H9 (cell line): ENCODE results near the gene TTC9B. TPM values are rescaled to one million over a fixed set of nuclear protein-coding genes. Genes with fewer than 3 reads are reported as not detected.
A peak's percentile ranks its signal among the peaks of the same experiment; 100 is the strongest.

Experiments used
- DNase-seq: peaks from one replicate; pipeline ENCODE4 v3.0.0-alpha.2; 2017
- H2AFZ ChIP-seq: one replicate; pipeline ENCODE4 v1.6.1; 2013; ENCODE audit warnings: mild to moderate bottlenecking, low read length, control low read depth, moderate library complexity
- H2AK5ac ChIP-seq: 2 replicates; pipeline ENCODE4 v1.6.1; 2013; ENCODE audit warnings: low read length, control low read depth, mixed read lengths; ENCODE audit not compliant: insufficient read length
- H2BK120ac ChIP-seq: one replicate; pipeline ENCODE4 v1.6.1; 2013; ENCODE audit warnings: low read depth, mild to moderate bottlenecking, low read length, control low read depth, inconsistent platforms; ENCODE audit not compliant: poor library complexity, severe bottlenecking
- H2BK12ac ChIP-seq: 2 replicates; pipeline ENCODE4 v1.6.1; 2013; ENCODE audit warnings: low read length, control low read depth, mixed read lengths, low read depth; ENCODE audit not compliant: insufficient read length
- H2BK15ac ChIP-seq: 2 replicates; pipeline ENCODE4 v1.6.1; 2013; ENCODE audit warnings: low read depth, low read length, control low read depth
- H2BK20ac ChIP-seq: one replicate; pipeline ENCODE4 v1.6.1; 2013; ENCODE audit warnings: low read depth, mild to moderate bottlenecking, low read length, control low read depth, inconsistent platforms; ENCODE audit not compliant: poor library complexity, severe bottlenecking
- H2BK5ac ChIP-seq: 2 replicates; pipeline ENCODE4 v1.6.1; 2013; ENCODE audit warnings: low read length, control low read depth, mixed read lengths; ENCODE audit not compliant: insufficient read length
- H3K14ac ChIP-seq: 2 replicates; pipeline ENCODE4 v1.6.1; 2013; ENCODE audit warnings: low read length, control low read depth; ENCODE audit not compliant: insufficient read depth
- H3K18ac ChIP-seq: 2 replicates; pipeline ENCODE4 v1.6.1; 2013; ENCODE audit warnings: low read depth, mild to moderate bottlenecking, mixed read lengths, low read length, control low read depth; ENCODE audit not compliant: insufficient read length
- H3K23ac ChIP-seq: 2 replicates; pipeline ENCODE4 v1.6.1; 2013; ENCODE audit warnings: low read length, control low read depth, mixed read lengths, low read depth; ENCODE audit not compliant: insufficient read length
- H3K23me2 ChIP-seq: 2 replicates; pipeline ENCODE4 v1.6.1; 2013; ENCODE audit warnings: low read depth, mild to moderate bottlenecking, mixed read lengths, low read length, control low read depth; ENCODE audit not compliant: insufficient read length, poor library complexity, severe bottlenecking
- H3K27ac ChIP-seq: 2 replicates; pipeline ENCODE4 v1.5.1; 2013; ENCODE audit warnings: low read length, control low read depth, mixed read lengths, low read depth; ENCODE audit not compliant: insufficient read length
- H3K27me3 ChIP-seq: 2 replicates; pipeline ENCODE4 v1.6.1; 2013; ENCODE audit warnings: low read length, control low read depth, inconsistent platforms; ENCODE audit not compliant: insufficient read depth
- H3K4ac ChIP-seq: 2 replicates; pipeline ENCODE4 v1.6.1; 2013; ENCODE audit warnings: low read depth, mild to moderate bottlenecking, control low read depth, inconsistent platforms, low read length, moderate library complexity
- H3K4me1 ChIP-seq: 2 replicates; pipeline ENCODE4 v1.6.1; 2013; ENCODE audit warnings: low read length, control low read depth, inconsistent platforms; ENCODE audit not compliant: insufficient read depth
- H3K4me2 ChIP-seq: 2 replicates; pipeline ENCODE4 v1.6.1; 2013; ENCODE audit warnings: low read length, control low read depth, mixed read lengths; ENCODE audit not compliant: insufficient read length, insufficient read depth
- H3K56ac ChIP-seq: 2 replicates; pipeline ENCODE4 v1.6.1; 2013; ENCODE audit warnings: low read depth, mild to moderate bottlenecking, mixed read lengths, low read length, control low read depth; ENCODE audit not compliant: insufficient read length
- H3K79me1 ChIP-seq: 2 replicates; pipeline ENCODE4 v1.6.1; 2013; ENCODE audit warnings: low read depth, mild to moderate bottlenecking, moderate library complexity, low read length, control low read depth, inconsistent platforms; ENCODE audit not compliant: insufficient read depth, poor library complexity, severe bottlenecking
- H3K79me2 ChIP-seq: 2 replicates; pipeline ENCODE4 v1.6.1; 2013; ENCODE audit warnings: low read length, control low read depth, inconsistent platforms; ENCODE audit not compliant: insufficient read depth
- H3K9ac ChIP-seq: 2 replicates; pipeline ENCODE4 v1.6.1; 2013; ENCODE audit warnings: low read length, control low read depth, mixed read lengths; ENCODE audit not compliant: insufficient read length; ENCODE audit errors: extremely low read depth
- H3K9me3 ChIP-seq: one replicate; pipeline ENCODE4 v1.6.1; 2013; ENCODE audit warnings: low read depth, low read length, inconsistent platforms; ENCODE audit not compliant: control insufficient read depth
- H3T11ph ChIP-seq: one replicate; pipeline ENCODE4 v1.6.1; 2013; ENCODE audit warnings: mild to moderate bottlenecking, low read length, control low read depth, inconsistent platforms
- H4K20me1 ChIP-seq: one replicate; pipeline ENCODE4 v1.6.1; 2013; ENCODE audit not compliant: control insufficient read depth, insufficient read length, insufficient read depth
- H4K5ac ChIP-seq: 2 replicates; pipeline ENCODE4 v1.6.1; 2013; ENCODE audit warnings: low read depth, mild to moderate bottlenecking, mixed read lengths, low read length, control low read depth; ENCODE audit not compliant: insufficient read length
- H4K8ac ChIP-seq: replicated peaks from 2 replicates; pipeline ENCODE4 v1.6.1; 2013; ENCODE audit warnings: low read length, control low read depth, mixed read lengths, low read depth; ENCODE audit not compliant: insufficient read length
- H4K91ac ChIP-seq: 2 replicates; pipeline ENCODE4 v1.6.1; 2013; ENCODE audit warnings: low read depth, mild to moderate bottlenecking, moderate library complexity, mixed read lengths, low read length, control low read depth; ENCODE audit not compliant: insufficient read length
- H3K27ac Mint-ChIP-seq, 3 experiments: 2 replicates in 2 of 3; 3 replicates in 1 of 3; pipeline ENCODE4 v1.8.0; 2020 to 2021; ENCODE audit warnings: mixed read lengths in 3 of 3, mild to moderate bottlenecking in 1 of 3, moderate library complexity in 1 of 3
- H3K27me3 Mint-ChIP-seq: 2 replicates; pipeline ENCODE4 v1.8.0; 2021; ENCODE audit warnings: low read depth, mild to moderate bottlenecking, moderate library complexity, mixed read lengths
- H3K36me3 Mint-ChIP-seq, 3 experiments: 2 replicates in 2 of 3; 3 replicates in 1 of 3; pipeline ENCODE4 v1.8.0; 2020 to 2021; ENCODE audit warnings: low read depth in 3 of 3, mixed read lengths in 3 of 3; ENCODE audit not compliant: insufficient read depth in 1 of 3
- H3K4me1 Mint-ChIP-seq, 2 experiments: 2 replicates each; pipeline ENCODE4 v1.8.0; 2020; ENCODE audit warnings: mixed read lengths in 2 of 2
- H3K4me3 Mint-ChIP-seq, 2 experiments: 2 replicates in 1 of 2; 3 replicates in 1 of 2; pipeline ENCODE4 v1.8.0; 2020 to 2021; ENCODE audit warnings: mild to moderate bottlenecking in 2 of 2, mixed read lengths in 2 of 2, moderate library complexity in 1 of 2
- H3K9me3 Mint-ChIP-seq, 2 experiments: 2 replicates in 1 of 2; 3 replicates in 1 of 2; pipeline ENCODE4 v1.8.0; 2020; ENCODE audit warnings: mild to moderate bottlenecking in 2 of 2, mixed read lengths in 2 of 2, moderate library complexity in 1 of 2
- WGBS: extraction: QIAGEN DNeasy Blood & Tissue Kit; methylation state at CpG from one replicate; pipeline ENCODE4 v1.1.7; 2013; ENCODE audit warnings: missing lambda C conversion rate, low lambda C conversion rate, mixed read lengths; ENCODE audit not compliant: insufficient read length; ENCODE audit errors: extremely low coverage; 5-methylcytosine and 5-hydroxymethylcytosine counted together
- total RNA-seq: library from RNA; stranded (reverse); gene quantifications from 2 replicates; pipeline ENCODE4 v1.2.1, GENCODE V29; 2021
- TF ChIP-seq, protein P1 (sequence below): fragments of 200-600 bp; sonication (generic); conservative IDR thresholded peaks from 3 replicates; pipeline ENCODE4 v1.8.0; 2021; ENCODE audit warnings: antibody characterized with exemption, mild to moderate bottlenecking

Gene TTC9B
- total RNA-seq, 1 experiment from 2014 or later = 0.15 TPM

DNA sequence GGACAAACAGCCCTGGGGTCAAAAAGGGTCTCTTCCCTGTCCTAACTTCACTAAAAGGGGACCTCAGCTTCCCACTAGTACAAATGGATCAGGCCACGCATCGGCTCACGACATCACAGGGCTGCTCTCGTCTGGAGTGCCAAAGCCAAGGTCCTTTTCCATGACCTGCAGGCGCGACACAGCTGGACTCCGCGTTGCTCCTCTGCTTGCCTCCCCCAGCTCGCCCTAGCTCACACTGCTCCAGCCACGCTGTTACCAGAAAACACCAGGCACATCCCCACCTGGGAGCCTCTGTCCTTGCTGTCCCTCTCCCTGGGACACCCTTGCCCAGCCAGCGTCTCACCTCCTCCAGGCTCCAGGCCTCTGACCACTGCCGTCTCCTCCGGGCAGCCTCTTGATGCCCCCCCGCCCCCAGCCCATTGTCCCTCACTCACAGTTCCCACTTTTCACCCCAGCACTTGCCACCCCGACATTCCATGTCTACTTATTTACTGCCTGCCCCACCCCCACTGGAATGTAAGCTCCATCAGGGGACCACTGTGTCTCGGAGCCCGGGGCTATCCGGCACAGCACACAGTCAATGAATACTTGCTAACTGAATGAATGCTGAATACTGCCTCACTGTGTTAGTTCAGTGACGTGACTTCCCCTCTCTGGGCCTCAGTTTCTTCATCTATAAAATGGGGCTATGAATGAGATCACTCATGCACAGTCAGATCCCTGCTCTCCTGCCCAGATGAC lies 46.3 kb upstream of the TTC9B start:
- no peak overlapping the region for H3K4ac ChIP-seq
- no peaks in the 10 kb centered on the region for H3K4me1 ChIP-seq
- H3K79me1 ChIP-seq = no peaks in the 10 kb centered on the region
- Mint-ChIP-seq H3K4me3 (no peak overlapping the region), H3K36me3 (peaks cover 18 to 39% (median 36%) of the 10 kb centered on the region in 3 experiments), H3K9me3 (no peaks in the 10 kb centered on the region), H3K27me3 (no peaks in the 10 kb centered on the region; the same call in 1 of the 2 replicates), H3K4me1 (peaks cover 22 to 27% of the 10 kb centered on the region in 2 experiments), H3K27ac (peak overlapping the region; percentile 82 to 95 (median 87); a peak in 5 of 7 replicates)
- no peak overlapping the region for H2BK120ac ChIP-seq
- no peak overlapping the region for H4K8ac ChIP-seq
- no peak overlapping the region for H4K5ac ChIP-seq
- no peak overlapping the region for H4K91ac ChIP-seq
- H2AK5ac ChIP-seq = no peak overlapping the region
- no peak overlapping the region for H3K14ac ChIP-seq
- no peaks in the 10 kb centered on the region for H3K79me2 ChIP-seq
- H2BK15ac ChIP-seq = no peak overlapping the region
- H3K56ac ChIP-seq = no peak overlapping the region
- no peak overlapping the region for H3K27ac ChIP-seq
- WGBS = no CpG with 5 or more reads among the region's 19 CpGs
- H3K4me2 ChIP-seq = no peak overlapping the region
- DNase-seq = no peak
- H2AFZ ChIP-seq = no peak overlapping the region
- no peak overlapping the region for H2BK20ac ChIP-seq
- H2BK12ac ChIP-seq = no peak overlapping the region
- no peaks in the 10 kb centered on the region for H3K23me2 ChIP-seq
- no peak overlapping the region for H3K9ac ChIP-seq
- no peak overlapping the region for H2BK5ac ChIP-seq
- no peaks in the 10 kb centered on the region for H3K27me3 ChIP-seq
- TF ChIP-seq, protein P1, sequence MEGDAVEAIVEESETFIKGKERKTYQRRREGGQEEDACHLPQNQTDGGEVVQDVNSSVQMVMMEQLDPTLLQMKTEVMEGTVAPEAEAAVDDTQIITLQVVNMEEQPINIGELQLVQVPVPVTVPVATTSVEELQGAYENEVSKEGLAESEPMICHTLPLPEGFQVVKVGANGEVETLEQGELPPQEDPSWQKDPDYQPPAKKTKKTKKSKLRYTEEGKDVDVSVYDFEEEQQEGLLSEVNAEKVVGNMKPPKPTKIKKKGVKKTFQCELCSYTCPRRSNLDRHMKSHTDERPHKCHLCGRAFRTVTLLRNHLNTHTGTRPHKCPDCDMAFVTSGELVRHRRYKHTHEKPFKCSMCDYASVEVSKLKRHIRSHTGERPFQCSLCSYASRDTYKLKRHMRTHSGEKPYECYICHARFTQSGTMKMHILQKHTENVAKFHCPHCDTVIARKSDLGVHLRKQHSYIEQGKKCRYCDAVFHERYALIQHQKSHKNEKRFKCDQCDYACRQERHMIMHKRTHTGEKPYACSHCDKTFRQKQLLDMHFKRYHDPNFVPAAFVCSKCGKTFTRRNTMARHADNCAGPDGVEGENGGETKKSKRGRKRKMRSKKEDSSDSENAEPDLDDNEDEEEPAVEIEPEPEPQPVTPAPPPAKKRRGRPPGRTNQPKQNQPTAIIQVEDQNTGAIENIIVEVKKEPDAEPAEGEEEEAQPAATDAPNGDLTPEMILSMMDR = no peak
- H3T11ph ChIP-seq = no peak overlapping the region
- H3K23ac ChIP-seq = no peak overlapping the region
- peaks cover 2% of the 10 kb centered on the region for H4K20me1 ChIP-seq
- no peaks in the 10 kb centered on the region for H3K9me3 ChIP-seq
- no peak overlapping the region for H3K18ac ChIP-seq
